HepG2 (cell line): ENCODE data around the gene NUBP1. TPM values are rescaled to one million over a fixed set of nuclear protein-coding genes. Genes with fewer than 3 reads are reported as not detected.
A peak's percentile ranks its signal among the peaks of the same experiment; 100 is the strongest.

Experiments
- AGO2 ChIP-seq: fragments of 200-400 bp; formaldehyde crosslinking; optimal IDR thresholded peaks from 2 replicates; pipeline ENCODE3; 2017; ENCODE audit warnings: mild to moderate bottlenecking, low read depth, low read length, moderate library complexity
- CBX1 ChIP-seq: IDR thresholded peaks from one replicate; pipeline ENCODE4 v1.6.1; 2016; ENCODE audit warnings: antibody characterized with exemption, low read depth
- CBX5 ChIP-seq: sonication (generic); formaldehyde crosslinking; IDR thresholded peaks from 2 replicates; pipeline ENCODE4 v1.4.0; 2020; ENCODE audit warnings: missing genetic modification reagents, borderline replicate concordance
- DNMT3B ChIP-seq: conservative IDR thresholded peaks from 2 replicates; pipeline ENCODE4 v1.6.1; 2016; ENCODE audit warnings: missing biosample characterization, control low read depth
- FLYWCH1 ChIP-seq: sonication (generic); formaldehyde crosslinking; IDR thresholded peaks from 2 replicates; pipeline ENCODE4 v1.8.1; 2023; ENCODE audit warnings: mild to moderate bottlenecking, missing genetic modification reagents
- HNRNPH1 ChIP-seq: fragments of 200-400 bp; formaldehyde crosslinking; optimal IDR thresholded peaks from 2 replicates; pipeline ENCODE3; 2017; ENCODE audit warnings: mild to moderate bottlenecking, low read depth, low read length
- MATR3 ChIP-seq: sonication (generic); formaldehyde crosslinking; IDR thresholded peaks from 2 replicates; pipeline ENCODE4 v1.4.0; 2020; ENCODE audit warnings: missing genetic modification reagents
- NCOA2 ChIP-seq: sonication (generic); formaldehyde crosslinking; IDR thresholded peaks from 2 replicates; pipeline ENCODE4 v1.8.0; 2022; ENCODE audit warnings: inconsistent platforms
- PAWR ChIP-seq: sonication (generic); formaldehyde crosslinking; IDR thresholded peaks from 2 replicates; pipeline ENCODE4 v1.4.0; 2020; ENCODE audit warnings: missing genetic modification reagents, mild to moderate bottlenecking, borderline replicate concordance
- PRPF4 ChIP-seq: fragments of 200-400 bp; formaldehyde crosslinking; IDR thresholded peaks from 2 replicates; pipeline ENCODE4 v1.6.1; 2016; ENCODE audit warnings: low read length, low read depth; ENCODE audit not compliant: poor library complexity, severe bottlenecking
- RARG ChIP-seq: sonication (generic); formaldehyde crosslinking; IDR thresholded peaks from 2 replicates; pipeline ENCODE4 v1.4.0; 2020; ENCODE audit warnings: low read depth, mild to moderate bottlenecking, missing genetic modification reagents
- REPIN1 ChIP-seq: sonication (generic); formaldehyde crosslinking; IDR thresholded peaks from 2 replicates; pipeline ENCODE4 v1.8.0; 2022; ENCODE audit warnings: missing genetic modification reagents, low read depth, mild to moderate bottlenecking, borderline replicate concordance
- ZFX ChIP-seq: sonication (generic); formaldehyde crosslinking; IDR thresholded peaks from 2 replicates; pipeline ENCODE4 v1.4.0; 2020; ENCODE audit warnings: mild to moderate bottlenecking, low read depth, missing genetic modification reagents, moderate library complexity
- ZFY ChIP-seq: sonication (generic); formaldehyde crosslinking; IDR thresholded peaks from 2 replicates; pipeline ENCODE4 v1.4.0; 2020; ENCODE audit warnings: missing genetic modification reagents
- ZNF577 ChIP-seq: sonication (generic); formaldehyde crosslinking; IDR thresholded peaks from 2 replicates; pipeline ENCODE4 v1.4.0; 2020; ENCODE audit warnings: mild to moderate bottlenecking, low read depth, missing genetic modification reagents, borderline replicate concordance
- ZNF703 ChIP-seq: sonication (generic); formaldehyde crosslinking; IDR thresholded peaks from 2 replicates; pipeline ENCODE4 v1.5.1; 2020; ENCODE audit warnings: missing genetic modification reagents, mild to moderate bottlenecking, moderate library complexity, borderline replicate concordance
- ZNF720 ChIP-seq: sonication (generic); formaldehyde crosslinking; IDR thresholded peaks from 2 replicates; pipeline ENCODE4 v1.4.0; 2020; ENCODE audit warnings: missing genetic modification reagents
- ZNF773 ChIP-seq: sonication (generic); formaldehyde crosslinking; IDR thresholded peaks from 2 replicates; pipeline ENCODE4 v1.4.0; 2020; ENCODE audit warnings: missing genetic modification reagents, borderline replicate concordance
- polyA plus RNA-seq, 8 experiments: library from polyadenylated mRNA; depleted of rRNA in 3 of 8; stranded (reverse) in 7 of 8; unstranded in 1 of 8; fragments of >200 nt; fragmentation: Illumina TruSeq in 4 of 8; extraction: Trizol in 4 of 8; gene quantifications; 2 replicates each; pipeline versions ENCODE4 v1.2.1 to v1.2.3, GENCODE V29; 2011 to 2016; ENCODE audit warnings: low read depth in 4 of 8, missing spikeins in 1 of 8, mixed read lengths in 1 of 8; ENCODE audit not compliant: insufficient read depth in 1 of 8
- total RNA-seq, 5 experiments: library from RNA; depleted of rRNA; stranded (reverse); fragments of >200 nt; fragmentation: Illumina TruSeq; extraction: Trizol; gene quantifications; 2 replicates each; pipeline ENCODE4 v1.2.3, GENCODE V29; 2016; ENCODE audit warnings: low read depth in 1 of 5
- TF ChIP-seq, protein P1 (sequence below): sonication (generic); formaldehyde crosslinking; IDR thresholded peaks from 2 replicates; pipeline ENCODE4 v1.4.0; 2020; ENCODE audit warnings: missing genetic modification reagents
- TF ChIP-seq, protein P2 (sequence below): sonication (generic); formaldehyde crosslinking; IDR thresholded peaks from 2 replicates; pipeline ENCODE4 v1.4.0; 2020; ENCODE audit warnings: missing genetic modification reagents
- TF ChIP-seq, protein P3 (sequence below): sonication (generic); formaldehyde crosslinking; conservative IDR thresholded peaks from 2 replicates; pipeline ENCODE4 v1.5.0; 2020; ENCODE audit warnings: missing genetic modification reagents

NUBP1 gene
- total and polyA plus RNA-seq, 2 of the 13 experiments (the other 11 are each of a cell fraction or from before 2014, with no cell fraction given): 53.5 to 70.4 TPM

DNA sequence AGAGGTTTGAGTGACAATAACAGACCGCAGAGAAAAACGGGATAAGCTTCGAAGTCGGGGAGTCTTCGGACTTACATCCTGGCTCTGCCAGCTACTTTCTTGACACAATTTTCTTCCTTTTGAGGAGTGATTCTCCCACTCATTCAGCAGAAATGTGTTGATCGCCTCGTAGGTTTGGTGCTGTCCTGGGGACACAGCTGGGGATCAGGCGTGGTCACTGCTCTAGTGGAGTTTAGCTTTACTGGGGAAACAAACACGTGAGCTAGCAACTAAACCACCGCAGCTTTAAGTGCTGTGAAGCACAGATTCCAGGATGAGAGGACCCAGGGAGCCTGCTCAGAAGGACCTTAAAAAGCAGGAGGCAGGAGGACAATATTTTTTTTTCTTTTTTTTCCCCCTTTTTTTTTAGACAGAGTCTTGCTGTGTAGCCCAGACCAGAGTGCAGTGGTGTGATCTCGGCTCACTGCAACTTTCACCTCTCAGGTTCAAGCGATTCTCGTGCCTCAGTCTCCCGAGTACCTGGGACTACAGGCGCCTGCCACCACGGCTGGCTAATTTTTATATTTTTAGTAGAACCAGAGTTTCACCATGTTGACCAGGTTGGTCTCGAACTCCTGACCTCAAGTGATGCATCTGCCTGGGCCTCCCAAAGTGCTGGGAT lies 858 bp downstream of the NUBP1 start (continued):
- TF ChIP-seq PRPF4 (no peak), ZNF720 (CRISPR knock-in tag) (no peak), REPIN1 (CRISPR knock-in tag) (no peak), DNMT3B (CRISPR knock-in tag) (no peak), RARG (CRISPR knock-in tag) (no peak), ZNF703 (CRISPR knock-in tag) (no peak), AGO2 (no peak), CBX5 (0 out of 2 replicates have a peak, but pooled peaks have one; percentile 37), PAWR (CRISPR knock-in tag) (no peak), CBX1 (no peak), ZFX (CRISPR knock-in tag) (no peak), ZNF577 (CRISPR knock-in tag) (no peak), MATR3 (CRISPR knock-in tag) (no peak), ZFY (CRISPR knock-in tag) (no peak), NCOA2 (CRISPR knock-in tag) (no peak), ZNF773 (CRISPR knock-in tag) (no peak), HNRNPH1 (no peak), FLYWCH1 (CRISPR knock-in tag) (no peak)
- TF ChIP-seq, protein P1, sequence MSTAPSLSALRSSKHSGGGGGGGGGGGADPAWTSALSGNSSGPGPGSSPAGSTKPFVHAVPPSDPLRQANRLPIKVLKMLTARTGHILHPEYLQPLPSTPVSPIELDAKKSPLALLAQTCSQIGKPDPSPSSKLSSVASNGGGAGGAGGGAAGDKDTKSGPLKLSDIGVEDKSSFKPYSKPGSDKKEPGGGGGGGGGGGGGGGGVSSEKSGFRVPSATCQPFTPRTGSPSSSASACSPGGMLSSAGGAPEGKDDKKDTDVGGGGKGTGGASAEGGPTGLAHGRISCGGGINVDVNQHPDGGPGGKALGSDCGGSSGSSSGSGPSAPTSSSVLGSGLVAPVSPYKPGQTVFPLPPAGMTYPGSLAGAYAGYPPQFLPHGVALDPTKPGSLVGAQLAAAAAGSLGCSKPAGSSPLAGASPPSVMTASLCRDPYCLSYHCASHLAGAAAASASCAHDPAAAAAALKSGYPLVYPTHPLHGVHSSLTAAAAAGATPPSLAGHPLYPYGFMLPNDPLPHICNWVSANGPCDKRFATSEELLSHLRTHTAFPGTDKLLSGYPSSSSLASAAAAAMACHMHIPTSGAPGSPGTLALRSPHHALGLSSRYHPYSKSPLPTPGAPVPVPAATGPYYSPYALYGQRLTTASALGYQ: no peak
- TF ChIP-seq, protein P2, sequence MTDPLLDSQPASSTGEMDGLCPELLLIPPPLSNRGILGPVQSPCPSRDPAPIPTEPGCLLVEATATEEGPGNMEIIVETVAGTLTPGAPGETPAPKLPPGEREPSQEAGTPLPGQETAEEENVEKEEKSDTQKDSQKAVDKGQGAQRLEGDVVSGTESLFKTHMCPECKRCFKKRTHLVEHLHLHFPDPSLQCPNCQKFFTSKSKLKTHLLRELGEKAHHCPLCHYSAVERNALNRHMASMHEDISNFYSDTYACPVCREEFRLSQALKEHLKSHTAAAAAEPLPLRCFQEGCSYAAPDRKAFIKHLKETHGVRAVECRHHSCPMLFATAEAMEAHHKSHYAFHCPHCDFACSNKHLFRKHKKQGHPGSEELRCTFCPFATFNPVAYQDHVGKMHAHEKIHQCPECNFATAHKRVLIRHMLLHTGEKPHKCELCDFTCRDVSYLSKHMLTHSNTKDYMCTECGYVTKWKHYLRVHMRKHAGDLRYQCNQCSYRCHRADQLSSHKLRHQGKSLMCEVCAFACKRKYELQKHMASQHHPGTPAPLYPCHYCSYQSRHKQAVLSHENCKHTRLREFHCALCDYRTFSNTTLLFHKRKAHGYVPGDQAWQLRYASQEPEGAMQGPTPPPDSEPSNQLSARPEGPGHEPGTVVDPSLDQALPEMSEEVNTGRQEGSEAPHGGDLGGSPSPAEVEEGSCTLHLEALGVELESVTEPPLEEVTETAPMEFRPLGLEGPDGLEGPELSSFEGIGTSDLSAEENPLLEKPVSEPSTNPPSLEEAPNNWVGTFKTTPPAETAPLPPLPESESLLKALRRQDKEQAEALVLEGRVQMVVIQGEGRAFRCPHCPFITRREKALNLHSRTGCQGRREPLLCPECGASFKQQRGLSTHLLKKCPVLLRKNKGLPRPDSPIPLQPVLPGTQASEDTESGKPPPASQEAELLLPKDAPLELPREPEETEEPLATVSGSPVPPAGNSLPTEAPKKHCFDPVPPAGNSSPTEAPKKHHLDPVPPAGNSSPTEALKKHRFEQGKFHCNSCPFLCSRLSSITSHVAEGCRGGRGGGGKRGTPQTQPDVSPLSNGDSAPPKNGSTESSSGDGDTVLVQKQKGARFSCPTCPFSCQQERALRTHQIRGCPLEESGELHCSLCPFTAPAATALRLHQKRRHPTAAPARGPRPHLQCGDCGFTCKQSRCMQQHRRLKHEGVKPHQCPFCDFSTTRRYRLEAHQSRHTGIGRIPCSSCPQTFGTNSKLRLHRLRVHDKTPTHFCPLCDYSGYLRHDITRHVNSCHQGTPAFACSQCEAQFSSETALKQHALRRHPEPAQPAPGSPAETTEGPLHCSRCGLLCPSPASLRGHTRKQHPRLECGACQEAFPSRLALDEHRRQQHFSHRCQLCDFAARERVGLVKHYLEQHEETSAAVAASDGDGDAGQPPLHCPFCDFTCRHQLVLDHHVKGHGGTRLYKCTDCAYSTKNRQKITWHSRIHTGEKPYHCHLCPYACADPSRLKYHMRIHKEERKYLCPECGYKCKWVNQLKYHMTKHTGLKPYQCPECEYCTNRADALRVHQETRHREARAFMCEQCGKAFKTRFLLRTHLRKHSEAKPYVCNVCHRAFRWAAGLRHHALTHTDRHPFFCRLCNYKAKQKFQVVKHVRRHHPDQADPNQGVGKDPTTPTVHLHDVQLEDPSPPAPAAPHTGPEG: no peak; the same call in 1 of the 2 replicates
- TF ChIP-seq, protein P3, sequence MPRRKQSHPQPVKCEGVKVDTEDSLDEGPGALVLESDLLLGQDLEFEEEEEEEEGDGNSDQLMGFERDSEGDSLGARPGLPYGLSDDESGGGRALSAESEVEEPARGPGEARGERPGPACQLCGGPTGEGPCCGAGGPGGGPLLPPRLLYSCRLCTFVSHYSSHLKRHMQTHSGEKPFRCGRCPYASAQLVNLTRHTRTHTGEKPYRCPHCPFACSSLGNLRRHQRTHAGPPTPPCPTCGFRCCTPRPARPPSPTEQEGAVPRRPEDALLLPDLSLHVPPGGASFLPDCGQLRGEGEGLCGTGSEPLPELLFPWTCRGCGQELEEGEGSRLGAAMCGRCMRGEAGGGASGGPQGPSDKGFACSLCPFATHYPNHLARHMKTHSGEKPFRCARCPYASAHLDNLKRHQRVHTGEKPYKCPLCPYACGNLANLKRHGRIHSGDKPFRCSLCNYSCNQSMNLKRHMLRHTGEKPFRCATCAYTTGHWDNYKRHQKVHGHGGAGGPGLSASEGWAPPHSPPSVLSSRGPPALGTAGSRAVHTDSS (CRISPR knock-in tag): no peak
